Spinal cord (tissue), 10 donors: ENCODE data around the gene NMNAT2. TPM values are rescaled to one million over a fixed set of nuclear protein-coding genes. Genes with fewer than 3 reads are reported as not detected.
"Not testable (repeated sequence)": the region's sequence is repeated elsewhere in the genome, so short reads cannot be mapped to it uniquely, and the experiment has no call there.

ENCODE experiments used
- DNase-seq, 6 donors: peaks; one replicate each; pipeline versions ENCODE4 v3.0.0 to v3.0.0-alpha.2; 2013 to 2015; ENCODE audit warnings: low spot score in 6 of 6, low read depth in 4 of 6
- H3K27ac ChIP-seq: one replicate; pipeline ENCODE4 v1.5.1; 2013; ENCODE audit warnings: low read depth, low read length, control low read depth
- H3K27me3 ChIP-seq: one replicate; pipeline ENCODE4 v1.6.1; 2013; ENCODE audit warnings: low read length; ENCODE audit not compliant: control insufficient read depth, insufficient read depth
- H3K36me3 ChIP-seq: one replicate; pipeline ENCODE4 v1.6.1; 2013; ENCODE audit warnings: low read length; ENCODE audit not compliant: control insufficient read depth, insufficient read depth
- H3K4me1 ChIP-seq: one replicate; pipeline ENCODE4 v1.6.1; 2013; ENCODE audit warnings: low read length; ENCODE audit not compliant: control insufficient read depth, insufficient read depth
- H3K4me3 ChIP-seq: one replicate; pipeline ENCODE4 v1.5.1; 2013; ENCODE audit warnings: low read depth, low read length, control low read depth
- H3K9me3 ChIP-seq: one replicate; pipeline ENCODE4 v1.6.1; 2013; ENCODE audit warnings: low read length; ENCODE audit not compliant: control insufficient read depth, insufficient read depth
- WGBS: methylation state at CpG from one replicate; pipeline ENCODE4 v1.1.5; 2013; ENCODE audit warnings: missing lambda C conversion rate; ENCODE audit not compliant: insufficient coverage; 5-methylcytosine and 5-hydroxymethylcytosine counted together
- polyA plus RNA-seq, 2 donors: library from polyadenylated mRNA; unstranded; fragments of 120-200 nt; gene quantifications; one replicate each; pipeline ENCODE4 v1.2.1, GENCODE V29; 2013; ENCODE audit not compliant: insufficient read length in 2 of 2
- total RNA-seq, 2 donors: library from RNA; depleted of rRNA in 1 of 2; stranded (reverse); fragments of 120-200 nt in 1 of 2; fragments of >200 nt in 1 of 2; gene quantifications; one replicate each; pipeline versions ENCODE4 v1.2.3 to v1.2.4, GENCODE V29; 2013 to 2014
- donor health status: healthy.

Gene NMNAT2
- total and polyA plus RNA-seq, 4 donors: 20.8 to 65.9 (median 45.4) TPM

- Histone ChIP-seq H3K27me3 (no peaks in the 10 kb centered on the region), H3K9me3 (no peaks in the 10 kb centered on the region), H3K4me1 (no peaks in the 10 kb centered on the region), H3K36me3 (no peaks in the 10 kb centered on the region), H3K27ac (no peak overlapping the region), H3K4me3 (no peak overlapping the region)
- DNase-seq: peak in 2 of 6 donors; percentile 23 to 39
- WGBS: no CpG with 5 or more reads among the region's 2 CpGs
Measured at GRCh38 chr1:183404476-183404875, 13.7 kb downstream of the NMNAT2 start.

DNA sequence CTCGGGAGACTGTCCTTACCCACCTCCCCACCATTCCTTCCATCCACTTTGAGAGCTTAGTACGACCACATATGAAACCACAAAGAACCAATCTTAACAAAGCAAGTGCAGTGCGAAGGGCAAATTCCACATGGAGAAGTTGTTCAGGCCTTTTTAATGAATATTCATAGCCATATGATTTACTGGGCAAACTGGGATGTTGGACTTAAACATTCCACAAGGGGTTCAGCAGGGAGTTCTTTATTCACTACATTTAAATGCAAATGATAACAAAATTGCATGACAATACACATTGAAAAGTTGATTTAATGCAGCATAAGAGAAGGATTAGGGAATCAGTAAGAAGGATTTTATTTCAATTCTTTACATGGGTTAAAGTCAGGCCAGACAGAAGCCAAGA is 14.7 kb downstream of the NMNAT2 start:
- Histone ChIP-seq H3K9me3 (no peaks in the 10 kb centered on the region), H3K4me3 (no peak overlapping the region), H3K36me3 (no peaks in the 10 kb centered on the region), H3K27ac (no peak overlapping the region), H3K4me1 (no peaks in the 10 kb centered on the region), H3K27me3 (no peaks in the 10 kb centered on the region)
- DNase-seq: peak in 2 of 6 donors; percentile 4 to 60
- no CpG with 5 or more reads among the region's 3 CpGs for WGBS

DNA sequence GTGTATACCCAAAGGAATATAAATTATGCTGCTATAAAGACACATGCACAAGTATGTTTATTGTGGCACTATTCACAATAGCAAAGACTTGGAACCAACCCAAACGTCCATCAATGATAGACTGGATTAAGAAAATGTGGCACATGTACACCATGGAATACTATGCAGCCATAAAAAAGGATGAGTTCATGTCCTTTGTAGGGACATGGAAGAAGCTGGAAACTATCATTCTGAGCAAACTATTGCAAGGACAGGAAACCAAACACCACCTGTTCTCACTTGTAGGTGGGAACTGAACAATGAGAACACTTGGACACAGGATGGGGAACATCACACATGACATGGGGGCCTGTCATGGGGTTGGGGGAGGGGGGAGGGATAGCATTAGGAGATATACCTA is 16.6 kb downstream of the NMNAT2 start:
- WGBS: no CpG with 5 or more reads among the region's 1 CpG
- not testable (repeated sequence) for H3K36me3 ChIP-seq, H3K27me3 ChIP-seq, H3K4me1 ChIP-seq, DNase-seq, H3K4me3 ChIP-seq, H3K9me3 ChIP-seq, H3K27ac ChIP-seq

DNA sequence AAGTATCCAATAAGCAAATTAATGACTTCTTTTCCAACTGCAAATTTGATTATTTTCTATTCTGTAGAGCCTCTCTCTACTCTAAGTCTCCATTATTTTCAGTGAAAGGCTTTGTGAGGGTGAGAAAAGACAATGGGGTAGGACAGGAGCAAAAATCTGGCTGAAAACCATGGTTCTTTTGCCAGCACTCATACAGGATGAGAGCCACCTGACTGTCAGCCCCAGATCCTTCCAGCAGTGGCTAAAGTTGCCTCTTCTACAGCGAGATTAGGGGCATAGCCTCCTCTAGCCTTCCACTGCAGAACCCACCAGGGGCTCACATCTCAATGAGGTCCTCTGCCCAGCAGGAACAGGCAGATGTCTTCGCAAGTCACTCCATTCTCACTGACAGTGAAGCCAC is 23.7 kb downstream of the NMNAT2 start:
- Histone ChIP-seq H3K36me3 (no peaks in the 10 kb centered on the region), H3K4me1 (no peaks in the 10 kb centered on the region), H3K4me3 (no peak overlapping the region), H3K9me3 (no peaks in the 10 kb centered on the region), H3K27ac (no peak overlapping the region), H3K27me3 (no peaks in the 10 kb centered on the region)
- WGBS: 90% methylated on average over 2 of the region's 2 CpGs
- no peak for DNase-seq

- Histone ChIP-seq H3K4me1 (no peaks in the 10 kb centered on the region), H3K9me3 (no peaks in the 10 kb centered on the region), H3K4me3 (no peak overlapping the region), H3K36me3 (no peaks in the 10 kb centered on the region), H3K27ac (no peak overlapping the region), H3K27me3 (no peaks in the 10 kb centered on the region)
- 100% methylated on average over 1 of the region's 1 CpG for WGBS
- DNase-seq: no peak
Measured at GRCh38 chr1:183391863-183392262, 26.3 kb downstream of the NMNAT2 start.

DNA sequence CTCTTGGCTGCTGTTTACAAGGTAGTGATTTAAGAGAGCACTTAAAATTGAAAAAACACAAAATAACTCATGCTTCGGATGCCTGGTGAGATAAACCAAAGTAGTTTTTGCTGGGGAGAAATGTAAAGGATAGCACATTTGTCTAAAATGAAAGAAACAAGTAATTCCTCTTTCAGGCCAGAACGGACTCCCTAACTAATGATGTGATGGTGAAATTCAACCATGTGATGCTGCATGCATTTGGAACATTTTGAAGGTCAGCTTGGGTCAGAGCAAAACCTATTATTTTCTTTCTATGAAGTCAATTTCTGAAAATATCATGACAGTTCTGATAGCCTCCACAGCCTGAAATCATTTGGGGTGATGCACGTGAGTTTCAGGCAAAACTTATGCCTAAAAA is 27.6 kb downstream of the NMNAT2 start:
- no peaks in the 10 kb centered on the region for H3K36me3 ChIP-seq
- no peak overlapping the region for H3K4me3 ChIP-seq
- no peaks in the 10 kb centered on the region for H3K9me3 ChIP-seq
- DNase-seq: peak in 1 of 6 donors; percentile 7
- WGBS: 100% methylated on average over 1 of the region's 3 CpGs
- no peaks in the 10 kb centered on the region for H3K4me1 ChIP-seq
- H3K27me3 ChIP-seq: no peaks in the 10 kb centered on the region
- no peak overlapping the region for H3K27ac ChIP-seq

DNA sequence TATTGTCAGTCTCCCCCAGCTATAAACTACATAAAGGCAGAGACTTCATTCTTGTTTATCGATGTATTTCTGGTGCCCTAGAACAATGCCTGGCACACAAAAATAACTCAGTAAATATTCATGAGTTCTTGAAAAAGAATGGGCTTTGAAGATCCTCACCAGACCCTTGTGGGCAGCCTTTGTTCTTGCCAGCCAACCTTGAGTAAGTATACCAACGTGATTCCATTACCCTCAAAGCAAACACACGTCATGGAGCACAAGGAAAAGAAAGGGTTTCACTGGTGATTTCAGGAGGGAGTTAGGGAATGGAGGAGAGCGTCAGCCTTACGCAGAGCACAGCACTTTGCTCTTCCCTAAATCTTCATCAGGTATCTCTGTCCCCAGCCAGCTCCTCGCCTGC is 29.4 kb downstream of the NMNAT2 start:
- H3K4me3 ChIP-seq: no peak overlapping the region
- H3K36me3 ChIP-seq: no peaks in the 10 kb centered on the region
- no peaks in the 10 kb centered on the region for H3K4me1 ChIP-seq
- 24% methylated on average over 3 of the region's 6 CpGs for WGBS
- no peaks in the 10 kb centered on the region for H3K9me3 ChIP-seq
- H3K27ac ChIP-seq: no peak overlapping the region
- peak in 1 of 6 donors; percentile 21 for DNase-seq
- H3K27me3 ChIP-seq: no peaks in the 10 kb centered on the region

GRCh38 chr1:183385340-183386144 is 32.6 kb downstream of the NMNAT2 start:
- H3K27me3 ChIP-seq: no peaks in the 10 kb centered on the region
- no peaks in the 10 kb centered on the region for H3K36me3 ChIP-seq
- peak in 1 of 6 donors; percentile 34 for DNase-seq
- H3K4me1 ChIP-seq: no peaks in the 10 kb centered on the region
- no peak overlapping the region for H3K27ac ChIP-seq
- H3K4me3 ChIP-seq: no peak overlapping the region
- no peaks in the 10 kb centered on the region for H3K9me3 ChIP-seq
- 88% methylated on average over 4 of the region's 6 CpGs for WGBS

GRCh38 chr1:183379951-183380350 is 38.2 kb downstream of the NMNAT2 start:
- Histone ChIP-seq H3K4me3 (no peak overlapping the region), H3K27me3 (no peaks in the 10 kb centered on the region), H3K9me3 (no peaks in the 10 kb centered on the region), H3K36me3 (no peaks in the 10 kb centered on the region), H3K27ac (no peak overlapping the region), H3K4me1 (no peaks in the 10 kb centered on the region)
- no CpG with 5 or more reads among the region's 2 CpGs for WGBS
- DNase-seq: peak in 1 of 6 donors; percentile 29

DNA sequence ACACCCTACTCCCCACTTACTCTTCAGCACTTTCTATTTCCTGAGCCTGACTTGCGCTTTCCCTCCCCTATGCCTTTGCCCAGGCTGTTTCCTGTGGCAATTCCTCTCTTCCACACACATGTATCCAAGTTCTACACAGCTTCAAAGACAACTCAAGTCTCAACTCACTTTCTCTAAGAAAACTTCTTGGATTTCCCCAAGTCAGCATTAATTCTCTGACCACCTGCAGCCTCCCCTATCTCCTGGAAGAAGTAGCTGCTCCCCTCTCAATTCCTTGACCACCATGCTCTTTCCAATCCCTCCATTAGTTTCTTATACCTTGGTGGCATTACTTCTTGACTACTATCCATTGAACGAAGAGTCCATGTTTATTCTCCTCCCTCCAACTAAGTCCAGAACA is 42.8 kb downstream of the NMNAT2 start:
- WGBS: 95% methylated on average over 1 of the region's 2 CpGs
- no peaks in the 10 kb centered on the region for H3K36me3 ChIP-seq
- H3K27me3 ChIP-seq: no peaks in the 10 kb centered on the region
- H3K4me3 ChIP-seq: no peak overlapping the region
- no peak overlapping the region for H3K27ac ChIP-seq
- DNase-seq: no peak
- H3K4me1 ChIP-seq: no peaks in the 10 kb centered on the region
- no peaks in the 10 kb centered on the region for H3K9me3 ChIP-seq
